H1 (cell line): ENCODE data around the gene FHIP1B. TPM values are rescaled to one million over a fixed set of nuclear protein-coding genes. Genes with fewer than 3 reads are reported as not detected.

ENCODE experiments used
- EZH2 ChIP-seq: fragments of 200-600 bp; sonication (generic); IDR thresholded peaks from 2 replicates; pipeline ENCODE4 v1.7.1; 2012; ENCODE audit warnings: low read depth, mild to moderate bottlenecking, moderate library complexity, low read length, inconsistent platforms; ENCODE audit not compliant: severe bottlenecking
- HDAC2 ChIP-seq, 2 experiments: fragments of 300-600 bp in 1 of 2; sonication (generic) in 1 of 2; IDR thresholded peaks; 2 replicates each; pipeline ENCODE4 v1.6.1; 2011 to 2012; ENCODE audit warnings: low read depth in 2 of 2, low read length in 2 of 2, mild to moderate bottlenecking in 2 of 2, moderate library complexity in 2 of 2, borderline replicate concordance in 1 of 2, inconsistent platforms in 1 of 2
- SAP30 ChIP-seq: fragments of 300-600 bp; sonication (generic); IDR thresholded peaks from 2 replicates; pipeline ENCODE4 v1.7.1; 2012; ENCODE audit warnings: low read length, moderate library complexity, mild to moderate bottlenecking, inconsistent platforms; ENCODE audit not compliant: insufficient read depth, insufficient replicate concordance
- YY1 ChIP-seq: IDR thresholded peaks from 2 replicates; pipeline ENCODE4 v1.6.1; 2011; ENCODE audit warnings: low read depth, mild to moderate bottlenecking, low read length
- polyA plus RNA-seq, 7 experiments: library from polyadenylated mRNA; depleted of rRNA in 3 of 7; stranded (reverse) in 5 of 7; unstranded in 2 of 7; fragments of >200 nt in 5 of 7; fragments of 200-250 nt in 2 of 7; gene quantifications; 1 replicate in 5 of 7; 2 replicates in 1 of 7; 4 replicates in 1 of 7; pipeline versions ENCODE4 v1.2.1 to v1.2.3, GENCODE V29; 2011 to 2013; ENCODE audit warnings: missing spikeins in 2 of 7, mixed read lengths in 2 of 7
- total RNA-seq: library from RNA; stranded (reverse); fragmentation: NEBNext Ultra II Directional; extraction: Animal tissue kit (Norgen Biotek cat#: 25700); gene quantifications from 2 replicates; pipeline ENCODE4 v1.2.1, GENCODE V29; 2021
- TF ChIP-seq, protein P1 (sequence below): fragments of 300-600 bp; sonication (generic); IDR thresholded peaks from 2 replicates; pipeline ENCODE4 v1.7.1; 2012; ENCODE audit warnings: low read length, moderate library complexity, mild to moderate bottlenecking, inconsistent platforms; ENCODE audit not compliant: insufficient replicate concordance

The FHIP1B gene
- total and polyA plus RNA-seq, 2 of the 8 experiments (the other 6 are each of a cell fraction or from before 2014, with no cell fraction given): 16.8 to 41.9 TPM

DNA sequence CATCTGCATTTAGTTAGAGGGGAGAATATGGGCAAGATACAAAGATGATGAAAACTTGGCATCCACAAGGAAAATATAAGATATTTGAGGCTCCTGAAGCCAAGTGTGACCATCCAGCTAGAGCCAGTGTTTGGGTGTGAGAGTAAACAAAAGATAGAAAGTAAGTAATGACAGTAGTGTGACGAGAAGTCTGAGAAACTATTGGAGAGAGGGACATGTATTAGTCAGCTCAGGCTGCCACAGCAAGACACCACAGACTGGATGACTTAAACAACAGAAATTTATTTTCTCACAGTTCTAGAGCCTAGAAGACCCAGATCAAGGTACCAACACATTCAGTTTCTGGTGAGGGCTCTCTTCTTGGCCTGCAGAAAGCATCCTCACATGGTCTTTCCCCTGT lies 18.8 kb upstream of the FHIP1B start (continued):
- TF ChIP-seq, protein P1, sequence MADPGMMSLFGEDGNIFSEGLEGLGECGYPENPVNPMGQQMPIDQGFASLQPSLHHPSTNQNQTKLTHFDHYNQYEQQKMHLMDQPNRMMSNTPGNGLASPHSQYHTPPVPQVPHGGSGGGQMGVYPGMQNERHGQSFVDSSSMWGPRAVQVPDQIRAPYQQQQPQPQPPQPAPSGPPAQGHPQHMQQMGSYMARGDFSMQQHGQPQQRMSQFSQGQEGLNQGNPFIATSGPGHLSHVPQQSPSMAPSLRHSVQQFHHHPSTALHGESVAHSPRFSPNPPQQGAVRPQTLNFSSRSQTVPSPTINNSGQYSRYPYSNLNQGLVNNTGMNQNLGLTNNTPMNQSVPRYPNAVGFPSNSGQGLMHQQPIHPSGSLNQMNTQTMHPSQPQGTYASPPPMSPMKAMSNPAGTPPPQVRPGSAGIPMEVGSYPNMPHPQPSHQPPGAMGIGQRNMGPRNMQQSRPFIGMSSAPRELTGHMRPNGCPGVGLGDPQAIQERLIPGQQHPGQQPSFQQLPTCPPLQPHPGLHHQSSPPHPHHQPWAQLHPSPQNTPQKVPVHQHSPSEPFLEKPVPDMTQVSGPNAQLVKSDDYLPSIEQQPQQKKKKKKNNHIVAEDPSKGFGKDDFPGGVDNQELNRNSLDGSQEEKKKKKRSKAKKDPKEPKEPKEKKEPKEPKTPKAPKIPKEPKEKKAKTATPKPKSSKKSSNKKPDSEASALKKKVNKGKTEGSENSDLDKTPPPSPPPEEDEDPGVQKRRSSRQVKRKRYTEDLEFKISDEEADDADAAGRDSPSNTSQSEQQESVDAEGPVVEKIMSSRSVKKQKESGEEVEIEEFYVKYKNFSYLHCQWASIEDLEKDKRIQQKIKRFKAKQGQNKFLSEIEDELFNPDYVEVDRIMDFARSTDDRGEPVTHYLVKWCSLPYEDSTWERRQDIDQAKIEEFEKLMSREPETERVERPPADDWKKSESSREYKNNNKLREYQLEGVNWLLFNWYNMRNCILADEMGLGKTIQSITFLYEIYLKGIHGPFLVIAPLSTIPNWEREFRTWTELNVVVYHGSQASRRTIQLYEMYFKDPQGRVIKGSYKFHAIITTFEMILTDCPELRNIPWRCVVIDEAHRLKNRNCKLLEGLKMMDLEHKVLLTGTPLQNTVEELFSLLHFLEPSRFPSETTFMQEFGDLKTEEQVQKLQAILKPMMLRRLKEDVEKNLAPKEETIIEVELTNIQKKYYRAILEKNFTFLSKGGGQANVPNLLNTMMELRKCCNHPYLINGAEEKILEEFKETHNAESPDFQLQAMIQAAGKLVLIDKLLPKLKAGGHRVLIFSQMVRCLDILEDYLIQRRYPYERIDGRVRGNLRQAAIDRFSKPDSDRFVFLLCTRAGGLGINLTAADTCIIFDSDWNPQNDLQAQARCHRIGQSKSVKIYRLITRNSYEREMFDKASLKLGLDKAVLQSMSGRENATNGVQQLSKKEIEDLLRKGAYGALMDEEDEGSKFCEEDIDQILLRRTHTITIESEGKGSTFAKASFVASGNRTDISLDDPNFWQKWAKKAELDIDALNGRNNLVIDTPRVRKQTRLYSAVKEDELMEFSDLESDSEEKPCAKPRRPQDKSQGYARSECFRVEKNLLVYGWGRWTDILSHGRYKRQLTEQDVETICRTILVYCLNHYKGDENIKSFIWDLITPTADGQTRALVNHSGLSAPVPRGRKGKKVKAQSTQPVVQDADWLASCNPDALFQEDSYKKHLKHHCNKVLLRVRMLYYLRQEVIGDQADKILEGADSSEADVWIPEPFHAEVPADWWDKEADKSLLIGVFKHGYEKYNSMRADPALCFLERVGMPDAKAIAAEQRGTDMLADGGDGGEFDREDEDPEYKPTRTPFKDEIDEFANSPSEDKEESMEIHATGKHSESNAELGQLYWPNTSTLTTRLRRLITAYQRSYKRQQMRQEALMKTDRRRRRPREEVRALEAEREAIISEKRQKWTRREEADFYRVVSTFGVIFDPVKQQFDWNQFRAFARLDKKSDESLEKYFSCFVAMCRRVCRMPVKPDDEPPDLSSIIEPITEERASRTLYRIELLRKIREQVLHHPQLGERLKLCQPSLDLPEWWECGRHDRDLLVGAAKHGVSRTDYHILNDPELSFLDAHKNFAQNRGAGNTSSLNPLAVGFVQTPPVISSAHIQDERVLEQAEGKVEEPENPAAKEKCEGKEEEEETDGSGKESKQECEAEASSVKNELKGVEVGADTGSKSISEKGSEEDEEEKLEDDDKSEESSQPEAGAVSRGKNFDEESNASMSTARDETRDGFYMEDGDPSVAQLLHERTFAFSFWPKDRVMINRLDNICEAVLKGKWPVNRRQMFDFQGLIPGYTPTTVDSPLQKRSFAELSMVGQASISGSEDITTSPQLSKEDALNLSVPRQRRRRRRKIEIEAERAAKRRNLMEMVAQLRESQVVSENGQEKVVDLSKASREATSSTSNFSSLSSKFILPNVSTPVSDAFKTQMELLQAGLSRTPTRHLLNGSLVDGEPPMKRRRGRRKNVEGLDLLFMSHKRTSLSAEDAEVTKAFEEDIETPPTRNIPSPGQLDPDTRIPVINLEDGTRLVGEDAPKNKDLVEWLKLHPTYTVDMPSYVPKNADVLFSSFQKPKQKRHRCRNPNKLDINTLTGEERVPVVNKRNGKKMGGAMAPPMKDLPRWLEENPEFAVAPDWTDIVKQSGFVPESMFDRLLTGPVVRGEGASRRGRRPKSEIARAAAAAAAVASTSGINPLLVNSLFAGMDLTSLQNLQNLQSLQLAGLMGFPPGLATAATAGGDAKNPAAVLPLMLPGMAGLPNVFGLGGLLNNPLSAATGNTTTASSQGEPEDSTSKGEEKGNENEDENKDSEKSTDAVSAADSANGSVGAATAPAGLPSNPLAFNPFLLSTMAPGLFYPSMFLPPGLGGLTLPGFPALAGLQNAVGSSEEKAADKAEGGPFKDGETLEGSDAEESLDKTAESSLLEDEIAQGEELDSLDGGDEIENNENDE: no peak
- TF ChIP-seq EZH2: no peak
- TF ChIP-seq YY1: no peak
- no peak for TF ChIP-seq SAP30
- no peak for TF ChIP-seq HDAC2 (IDR thresholded peaks at IDR 0.05; ENCODE audit: borderline replicate concordance in 1 of 2, low read depth in 2 of 2, low read length in 2 of 2)
